ENCODE data around the gene RTL5.

Gene RTL5

GRCh38 chrX:72130156-72130761, 1.5 kb downstream of the RTL5 start:
- H3K4me3 ChIP-seq (ENCODE audit: low read depth, low read length), result no peak overlapping the region
- TF ChIP-seq CTCF (IDR thresholded peaks at IDR 0.05; ENCODE audit: insufficient read depth, low read depth, low read length, missing control alignments), result no peak

GRCh38 chrX:72129661-72130060, 2.1 kb downstream of the RTL5 start:
- no peak overlapping the region for H3K4me3 ChIP-seq (ENCODE audit: low read depth, low read length)
- DNase-seq (ENCODE audit: low read depth), result no peak
- TF ChIP-seq CTCF (IDR thresholded peaks at IDR 0.05; ENCODE audit: insufficient read depth, low read depth, low read length, missing control alignments), result no peak

More at GRCh38 chrX:72130156-72130761, 1.5 kb downstream of the RTL5 start:
- no peak for DNase-seq (ENCODE audit: low read depth)

- peak; percentile 18 for DNase-seq (ENCODE audit: low read depth)
- no peak overlapping the region for H3K4me3 ChIP-seq (ENCODE audit: low read depth, low read length)
- TF ChIP-seq CTCF (IDR thresholded peaks at IDR 0.05; ENCODE audit: insufficient read depth, low read depth, low read length, missing control alignments), result peak; percentile 30
Observed at GRCh38 chrX:72128881-72129280, 2.8 kb downstream of the RTL5 start.

- DNase-seq (ENCODE audit: low read depth), result no peak
- no peak overlapping the region for H3K4me3 ChIP-seq (ENCODE audit: low read depth, low read length)
Observed at GRCh38 chrX:72128183-72128834, 3.4 kb downstream of the RTL5 start.

GRCh38 chrX:72127332-72127731, 4.4 kb downstream of the RTL5 start:
- no peak for DNase-seq (ENCODE audit: low read depth)
- TF ChIP-seq CTCF (IDR thresholded peaks at IDR 0.05; ENCODE audit: insufficient read depth, low read depth, low read length, missing control alignments), result no peak
- H3K4me3 ChIP-seq (ENCODE audit: low read depth, low read length), result no peak overlapping the region

More at GRCh38 chrX:72128183-72128834, 3.4 kb downstream of the RTL5 start:
- no peak for TF ChIP-seq CTCF (IDR thresholded peaks at IDR 0.05; ENCODE audit: insufficient read depth, low read depth, low read length, missing control alignments)

- peak; percentile 76 for TF ChIP-seq CTCF (IDR thresholded peaks at IDR 0.05; ENCODE audit: insufficient read depth, low read depth, low read length, missing control alignments)
- DNase-seq (ENCODE audit: low read depth), result peak; percentile 77
- no peak overlapping the region for H3K4me3 ChIP-seq (ENCODE audit: low read depth, low read length)
Observed at GRCh38 chrX:72126539-72127140, 5.1 kb downstream of the RTL5 start.

Data from GM12865 (cell line).